ENCODE measurements around the gene SAMD7.
A peak's percentile ranks its signal among the peaks of the same experiment; 100 is the strongest.

SAMD7 gene, protein sequence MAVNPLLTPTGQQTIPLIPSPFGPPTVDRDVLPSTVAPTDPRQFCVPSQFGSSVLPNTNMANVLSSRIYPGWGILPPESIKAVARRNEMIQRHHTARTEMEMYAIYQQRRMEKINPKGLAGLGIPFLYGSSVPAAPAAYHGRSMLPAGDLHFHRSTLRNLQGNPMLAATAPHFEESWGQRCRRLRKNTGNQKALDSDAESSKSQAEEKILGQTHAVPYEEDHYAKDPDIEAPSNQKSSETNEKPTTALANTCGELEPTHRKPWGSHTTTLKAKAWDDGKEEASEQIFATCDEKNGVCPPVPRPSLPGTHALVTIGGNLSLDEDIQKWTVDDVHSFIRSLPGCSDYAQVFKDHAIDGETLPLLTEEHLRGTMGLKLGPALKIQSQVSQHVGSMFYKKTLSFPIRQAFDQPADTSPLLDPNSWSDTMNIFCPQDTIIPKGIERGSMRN

DNA sequence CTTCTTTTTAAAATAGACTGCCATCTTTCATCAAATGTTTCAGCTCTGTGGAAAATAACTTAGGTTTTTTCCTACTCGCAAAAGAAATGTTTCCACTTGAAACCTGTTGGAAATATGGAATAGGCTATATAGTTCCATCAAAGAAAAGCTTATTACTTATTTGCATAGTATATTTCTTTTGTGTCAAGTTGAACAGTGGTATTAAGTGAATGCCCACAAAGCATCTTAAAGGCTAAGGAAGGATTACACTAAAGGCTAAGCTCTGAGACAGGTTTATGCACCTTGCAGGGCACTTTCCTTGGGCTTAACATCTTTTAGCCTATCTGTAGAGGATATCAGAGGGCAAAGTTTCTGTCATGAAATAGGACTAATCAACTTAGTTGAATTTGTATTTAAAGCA, at the start of gene SAMD7:
TSS of gene SAMD7 (plus strand) at position 301 of the 400 bp plus-strand sequence. CDS start 7,927 bp downstream, outside the sequence.
- DNase-seq: no peak

DNA sequence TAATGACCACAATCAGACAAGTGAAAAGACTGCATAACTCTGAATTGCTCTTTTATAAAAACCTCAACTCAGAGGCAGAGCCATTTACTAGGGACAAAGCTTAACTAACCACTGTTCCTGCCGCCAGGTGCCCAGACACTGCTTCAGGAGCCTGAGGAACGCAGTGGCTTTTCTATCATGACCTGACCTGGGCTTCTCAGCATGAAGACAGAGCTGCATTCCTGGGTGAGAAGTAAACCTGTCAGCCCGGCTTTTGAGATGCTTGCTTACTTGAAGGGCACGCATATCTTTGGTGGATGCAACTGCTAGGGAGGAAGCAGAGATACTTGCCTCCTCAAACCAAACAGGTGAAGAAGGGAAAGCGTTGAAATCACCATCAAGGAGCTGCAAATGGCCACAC, 49.5 kb upstream of the SAMD7 start:
- DNase-seq: no peak

DNA sequence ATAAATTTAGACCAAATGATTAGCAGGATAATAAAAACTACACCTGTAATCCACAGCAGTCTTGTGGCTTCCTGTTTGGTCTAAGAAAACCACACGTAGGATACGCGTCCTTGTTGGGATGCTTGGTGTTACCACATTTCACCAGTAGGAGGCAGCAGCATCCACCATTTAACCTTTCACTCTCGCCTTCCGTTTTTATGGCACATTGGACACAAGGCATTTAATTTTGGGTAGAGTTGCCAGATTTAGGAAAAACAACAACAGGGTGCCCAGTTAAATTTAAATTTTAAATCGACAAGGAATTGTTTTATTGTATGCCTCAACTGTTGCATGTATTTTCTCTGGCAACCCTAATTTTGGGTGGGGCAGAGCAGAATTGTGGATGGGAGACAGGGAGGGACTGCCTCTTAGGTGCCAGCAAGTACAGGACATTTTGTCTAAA, 47.9 kb upstream of the SAMD7 start:
- DNase-seq: peak; percentile 20

DNA sequence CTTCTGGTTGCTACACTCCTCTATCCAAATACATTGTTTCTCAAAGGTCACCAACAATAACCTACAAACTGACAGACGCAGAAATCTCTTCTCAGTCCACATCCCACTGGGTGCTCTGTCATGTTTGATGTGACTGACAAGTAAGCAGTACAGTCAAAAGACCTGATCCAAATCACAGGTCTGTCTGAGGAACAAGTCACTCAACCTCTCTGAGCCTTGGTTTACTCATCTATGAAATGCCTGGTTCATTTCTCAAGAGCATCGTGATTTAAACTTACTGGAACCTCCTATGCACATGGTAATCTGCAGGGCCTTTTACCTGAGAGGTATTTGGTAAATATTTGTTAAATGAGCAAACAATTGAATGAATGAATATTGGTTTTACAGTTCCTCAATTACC, 47.1 kb upstream of the SAMD7 start:
- DNase-seq: no peak

DNA sequence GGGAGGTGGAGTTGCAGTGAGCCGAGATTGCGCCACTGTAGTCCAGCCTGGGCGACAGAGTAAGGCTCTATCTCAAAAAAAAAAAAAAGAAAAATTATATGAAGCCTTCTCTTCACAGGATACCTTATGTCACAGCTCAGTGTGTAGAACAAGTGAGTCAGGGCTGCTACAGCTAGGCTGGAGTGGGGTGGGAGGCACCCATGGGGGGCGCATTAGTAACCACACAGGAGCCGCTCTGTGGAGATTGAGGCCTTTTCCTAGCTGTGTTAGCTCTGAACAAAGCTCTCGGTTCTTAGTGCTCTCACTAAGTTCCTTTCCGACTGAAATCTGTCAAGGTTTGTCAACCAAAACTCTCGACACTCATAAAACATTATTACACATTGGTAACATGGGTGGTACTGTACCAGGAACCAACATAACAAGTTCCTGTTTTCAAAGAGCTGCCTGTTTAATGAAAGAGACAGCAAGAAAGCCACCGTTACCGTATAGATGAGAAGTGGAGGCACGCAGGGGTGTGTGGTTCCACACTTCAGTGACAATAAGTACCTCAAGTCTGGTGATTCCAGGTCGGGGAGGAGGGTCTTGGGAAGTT, 46.1 kb upstream of the SAMD7 start:
- DNase-seq: peak; percentile 34

DNA sequence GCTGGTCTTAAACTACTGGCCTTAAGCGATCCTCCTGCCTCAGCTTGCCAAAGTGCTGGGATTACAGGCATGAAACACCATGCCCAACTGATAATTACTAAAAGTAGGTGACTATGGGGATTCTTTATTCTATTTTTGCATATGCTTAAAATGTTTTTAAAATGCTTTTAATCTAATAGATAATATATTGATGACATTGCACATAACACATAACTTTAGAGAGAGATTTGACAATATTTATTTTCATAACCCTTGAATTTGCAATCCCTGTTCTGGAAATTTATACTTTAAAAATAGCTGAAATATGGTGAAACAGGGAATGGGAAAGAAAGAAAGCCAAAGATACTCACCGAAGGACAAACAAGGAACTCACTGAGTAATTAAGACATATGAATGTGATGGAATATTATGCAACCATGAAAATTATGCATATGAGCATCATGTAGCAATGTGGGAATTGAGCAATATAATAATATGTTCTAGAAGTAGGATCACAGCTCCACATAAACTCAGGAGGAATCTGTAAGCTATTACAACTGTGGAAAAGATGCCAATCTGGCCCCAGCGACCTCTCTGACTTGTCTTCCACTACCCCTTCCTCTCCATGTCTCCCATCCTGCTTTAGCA, 43.7 kb upstream of the SAMD7 start:
- DNase-seq: no peak

DNA sequence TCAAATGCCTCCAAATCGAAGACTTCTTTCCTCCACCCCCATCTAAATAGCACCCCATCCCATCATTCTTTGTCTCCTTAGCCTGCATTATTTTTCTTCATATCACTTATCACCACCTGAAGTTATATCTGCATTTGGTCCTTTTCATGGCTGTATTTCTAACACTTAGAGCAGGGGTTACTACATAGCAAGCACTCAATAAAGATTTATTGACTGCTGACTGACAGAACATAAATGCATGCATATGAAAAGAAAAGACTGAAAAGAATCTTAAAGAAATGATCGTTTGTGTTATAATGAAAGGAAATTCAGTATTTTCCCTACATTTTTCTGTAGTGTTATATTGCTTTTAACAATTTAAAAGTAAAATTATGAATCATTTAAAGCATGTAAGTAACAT, 43.0 kb upstream of the SAMD7 start:
- DNase-seq: no peak

DNA sequence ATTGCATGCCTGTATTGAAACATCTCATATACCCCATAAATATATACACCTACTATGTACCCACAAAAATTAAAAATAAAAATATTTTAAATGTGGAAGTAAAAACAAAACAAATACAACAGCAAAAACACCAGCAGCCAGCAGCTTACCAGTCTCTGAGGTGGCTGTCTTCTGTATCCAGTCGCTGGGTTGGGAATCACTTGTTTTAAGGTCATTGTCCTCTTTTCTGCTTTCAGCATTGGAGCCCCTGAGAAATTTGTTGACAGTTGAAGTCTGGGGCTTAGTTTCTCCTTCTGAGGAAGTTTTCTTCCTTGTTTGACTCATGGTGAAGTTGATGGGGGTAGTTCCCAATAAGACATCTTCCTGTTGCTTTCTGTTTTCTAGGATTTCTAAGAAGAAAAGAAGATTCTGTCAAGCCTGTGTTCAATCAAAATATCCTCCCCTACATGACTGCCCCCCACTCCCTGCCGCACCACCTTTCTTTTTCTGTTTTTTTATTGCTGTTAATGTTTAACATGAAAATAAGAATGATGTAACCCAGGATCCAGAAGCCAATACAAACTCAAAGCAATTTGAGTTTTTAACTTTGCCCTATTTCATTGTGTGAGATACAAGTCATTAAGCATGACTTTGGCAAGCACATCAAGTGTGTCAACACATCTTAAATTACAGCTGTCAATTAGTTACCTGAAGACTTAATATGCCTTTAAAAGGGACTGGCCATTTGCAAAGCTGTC, 41.7 kb upstream of the SAMD7 start, which contains the start of gene LRRC31:
TSS of gene LRRC31 (minus strand) at position 452 of the 737 bp plus-strand sequence. CDS start at position 324, 128 bp downstream.
- DNase-seq: peak; percentile 73

DNA sequence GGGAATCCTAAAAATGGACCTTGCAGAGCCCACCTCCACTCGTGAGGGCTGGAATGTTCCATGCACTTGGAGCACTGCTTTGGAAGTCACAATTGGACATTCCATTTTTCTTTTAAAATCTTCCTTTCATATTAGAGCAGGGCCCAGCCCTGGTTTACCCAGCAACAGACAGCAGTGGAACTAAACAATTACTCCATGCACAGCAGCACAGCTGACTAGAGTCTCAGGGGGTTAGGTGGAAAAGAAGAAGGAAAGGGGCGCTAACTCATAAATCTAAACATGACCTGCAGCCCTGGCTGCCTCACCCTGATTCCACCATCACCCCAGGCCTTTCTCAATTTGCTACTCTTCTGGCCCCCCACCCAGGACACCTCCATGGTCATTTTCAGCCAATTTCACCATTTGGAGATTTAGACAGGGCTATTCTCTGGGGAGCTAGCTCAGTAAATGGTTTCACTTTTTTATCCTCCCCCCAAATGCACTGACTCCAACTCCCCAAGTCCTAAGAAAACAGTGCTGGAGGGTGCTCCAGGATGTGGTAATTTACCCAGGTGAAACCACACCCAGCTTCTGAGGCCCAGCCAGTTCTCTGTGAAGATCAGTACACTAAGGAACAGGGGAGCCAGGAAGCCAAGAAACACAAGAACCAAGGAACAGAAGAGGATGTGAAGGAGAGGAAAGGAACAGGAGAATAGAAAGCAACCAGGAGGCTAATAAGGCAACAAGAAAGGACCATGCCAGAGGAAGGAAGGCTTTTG, 40.1 kb upstream of the SAMD7 start:
- DNase-seq: no peak

DNA sequence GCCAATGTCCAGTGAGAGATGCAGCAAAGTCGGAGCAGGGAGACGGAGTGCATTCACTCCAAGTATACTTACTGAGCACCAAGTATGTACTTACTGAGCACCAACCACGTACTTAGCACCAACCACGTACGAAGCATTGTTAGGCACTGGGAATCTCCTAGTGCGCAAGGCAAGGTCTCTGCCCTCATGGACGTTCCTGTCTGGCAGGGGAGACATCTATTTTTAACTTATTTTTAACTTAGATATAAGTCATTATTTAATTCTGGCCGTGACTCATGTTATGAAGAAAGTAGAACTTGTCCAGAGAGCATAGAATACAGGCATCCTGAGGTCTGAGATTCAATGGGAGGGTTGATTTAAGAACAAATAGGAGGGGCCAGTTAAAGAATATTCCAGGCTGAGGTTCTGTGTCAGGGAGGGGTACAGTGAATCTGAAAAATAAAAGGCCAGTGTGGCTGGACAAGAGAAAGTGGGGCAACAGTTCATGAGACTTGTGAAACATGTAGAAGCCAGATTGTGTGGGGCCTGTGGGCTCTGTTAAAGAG, 32.3 kb upstream of the SAMD7 start:
- no peak for DNase-seq

DNA sequence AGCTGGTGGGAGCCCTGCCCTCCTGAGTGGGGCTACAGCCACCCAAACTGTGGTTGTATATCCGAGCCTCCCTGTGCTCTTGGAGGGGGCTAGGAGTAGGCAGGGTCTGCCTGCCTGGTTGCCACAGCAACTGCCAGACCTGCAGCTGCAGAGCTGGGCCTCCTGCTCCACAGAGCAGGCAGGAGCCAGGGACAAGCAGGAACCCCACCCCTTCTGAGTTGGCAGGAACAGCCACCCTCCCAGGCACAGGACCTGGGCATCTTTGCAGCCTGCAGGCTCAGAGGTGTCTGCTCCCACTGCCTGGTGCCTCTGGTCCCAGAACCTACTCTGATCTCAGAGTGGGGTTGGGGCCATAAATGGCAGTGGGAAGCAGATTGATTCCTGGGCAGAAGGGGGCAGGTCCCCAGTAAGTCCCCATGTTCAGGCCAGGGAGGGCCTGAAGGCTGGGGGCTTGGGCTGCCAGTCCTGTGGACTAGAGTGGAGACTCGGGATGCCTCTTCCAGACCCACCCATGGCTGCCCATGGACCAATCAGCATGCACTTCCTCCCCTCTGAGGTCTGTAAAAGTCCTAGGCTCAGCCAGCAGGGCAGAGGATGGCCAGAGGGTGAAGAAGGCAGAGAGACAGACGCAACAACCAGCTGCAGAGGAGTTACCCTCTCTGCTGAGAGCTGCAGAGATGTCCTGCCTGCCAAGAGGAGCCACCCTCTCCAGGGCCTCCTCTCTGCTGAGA, 31.4 kb upstream of the SAMD7 start:
- DNase-seq: no peak

DNA sequence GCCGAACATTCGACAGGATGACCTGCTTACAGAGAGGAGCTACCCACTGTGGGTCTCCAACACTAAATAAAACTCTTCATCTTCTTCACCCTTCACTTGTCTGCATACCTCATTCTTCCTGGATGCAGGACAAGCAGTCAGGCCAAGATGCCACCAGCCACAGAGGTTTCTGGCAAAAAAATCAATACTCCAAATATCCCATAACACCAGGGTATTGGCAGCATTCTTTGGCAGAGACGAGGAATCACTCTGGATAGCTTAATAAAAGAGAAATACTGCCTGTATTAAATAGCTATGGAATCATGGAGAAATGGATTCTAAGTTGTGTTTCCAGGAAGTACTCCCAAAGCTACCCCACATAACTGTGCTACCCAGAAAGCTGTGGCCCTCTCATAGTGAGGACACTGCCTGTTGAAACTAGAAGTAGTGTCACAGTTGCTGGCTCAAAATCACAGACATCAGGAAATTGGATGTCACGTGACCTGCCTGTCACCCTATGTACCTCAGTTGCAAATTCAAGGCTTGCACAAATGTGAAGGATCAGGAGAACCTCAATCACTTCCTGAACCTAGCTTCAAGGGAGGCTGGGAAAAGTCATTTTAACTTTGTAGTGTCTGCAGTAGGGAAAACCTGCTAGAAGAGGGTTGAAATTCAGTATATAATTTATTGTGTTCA, 30.7 kb upstream of the SAMD7 start:
- DNase-seq: no peak

DNA sequence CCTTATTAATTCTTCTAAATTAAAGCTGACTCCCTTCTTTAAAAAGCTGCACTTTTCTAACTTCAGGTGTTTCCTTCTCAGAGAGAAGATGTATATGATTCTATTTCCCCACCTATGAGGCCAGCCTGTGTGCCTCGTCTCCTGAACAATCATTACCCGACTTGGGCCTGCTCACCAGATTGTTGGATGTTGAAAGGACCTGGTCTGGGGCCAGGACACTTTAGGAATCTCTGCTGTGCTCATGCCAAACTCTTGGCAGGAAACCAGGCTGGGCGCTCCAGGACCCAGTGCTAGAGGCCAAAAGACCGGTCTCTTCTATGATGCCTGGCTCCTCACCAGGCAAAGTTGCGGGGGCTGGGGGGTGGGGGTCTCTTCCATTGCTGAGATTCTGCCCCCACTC, 24.7 kb upstream of the SAMD7 start:
- no peak for DNase-seq

DNA sequence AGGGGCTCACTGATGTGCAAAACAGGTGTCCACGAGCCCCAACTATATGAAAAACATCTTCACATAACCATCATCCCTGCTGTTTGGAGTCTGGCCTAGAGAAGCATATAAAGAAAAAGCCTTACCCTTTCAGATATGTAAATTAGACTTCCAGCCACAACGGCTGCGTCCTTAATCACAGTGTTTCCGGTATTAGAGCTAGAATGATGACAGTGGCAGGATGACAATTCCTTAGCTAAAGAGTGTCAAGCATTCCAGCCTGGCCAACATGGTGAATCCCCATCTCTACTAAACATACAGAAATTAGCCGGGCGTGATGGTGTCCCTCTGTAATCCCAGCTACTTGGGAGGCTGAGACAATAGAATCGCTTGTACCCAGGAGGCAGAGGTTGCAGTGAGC, 19.5 kb upstream of the SAMD7 start:
- no peak for DNase-seq

DNA sequence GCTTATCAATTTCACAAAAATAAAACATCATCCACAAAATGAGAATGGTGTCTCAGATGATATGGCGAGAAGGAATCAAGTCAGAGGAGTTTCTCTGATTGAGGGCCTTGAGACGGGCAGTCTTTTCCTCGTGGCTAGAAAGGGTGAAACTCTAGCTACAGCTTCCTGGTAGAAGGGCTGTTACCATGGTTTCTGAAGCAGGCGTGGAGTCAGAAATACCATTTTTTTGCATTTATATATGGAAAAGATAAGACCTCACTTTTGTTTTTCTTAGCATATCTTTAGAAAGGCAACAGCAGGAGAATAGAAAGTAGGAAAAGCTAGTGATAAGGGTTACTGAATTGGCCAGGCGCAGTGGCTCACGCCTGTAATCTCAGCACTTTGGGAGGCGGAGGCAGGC, 17.3 kb upstream of the SAMD7 start:
- DNase-seq: no peak

DNA sequence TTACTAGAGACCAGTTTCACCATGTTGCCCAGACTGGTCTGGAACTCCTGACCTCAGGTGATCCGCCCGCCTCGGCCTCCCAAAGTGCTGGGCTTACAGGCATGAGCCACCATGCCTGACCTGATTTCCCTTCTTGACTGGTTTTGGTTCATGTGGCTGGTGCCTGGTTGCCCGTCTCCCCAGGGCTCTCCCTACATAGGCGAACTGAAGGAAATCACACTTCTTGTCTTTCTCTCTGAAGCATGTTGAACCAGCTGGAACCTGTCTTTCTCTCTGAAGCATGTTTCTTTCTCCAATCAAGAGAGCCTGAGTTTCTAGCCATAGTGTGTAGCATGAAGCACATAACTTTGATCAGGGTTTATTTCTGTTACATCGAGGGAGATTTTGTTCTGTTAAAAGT, 16.3 kb upstream of the SAMD7 start:
- no peak for DNase-seq

DNA sequence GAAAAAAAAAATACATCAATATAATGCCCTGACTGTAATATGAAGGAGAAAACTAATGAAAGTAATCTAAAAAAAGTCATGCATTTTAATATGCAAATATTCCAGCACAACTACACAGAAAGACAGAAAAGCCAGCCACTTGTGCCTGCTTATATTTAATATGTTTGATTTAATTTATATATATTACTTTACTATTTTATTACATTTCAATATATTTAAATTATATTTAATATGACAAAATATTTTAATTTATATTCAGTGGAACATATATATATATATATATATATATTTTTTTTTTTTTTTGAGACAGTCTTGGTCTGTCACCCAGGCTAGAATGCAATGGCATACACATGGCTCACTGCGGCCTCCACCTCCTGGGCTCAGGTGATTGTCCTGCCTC, 14.1 kb upstream of the SAMD7 start:
- no peak for DNase-seq

DNA sequence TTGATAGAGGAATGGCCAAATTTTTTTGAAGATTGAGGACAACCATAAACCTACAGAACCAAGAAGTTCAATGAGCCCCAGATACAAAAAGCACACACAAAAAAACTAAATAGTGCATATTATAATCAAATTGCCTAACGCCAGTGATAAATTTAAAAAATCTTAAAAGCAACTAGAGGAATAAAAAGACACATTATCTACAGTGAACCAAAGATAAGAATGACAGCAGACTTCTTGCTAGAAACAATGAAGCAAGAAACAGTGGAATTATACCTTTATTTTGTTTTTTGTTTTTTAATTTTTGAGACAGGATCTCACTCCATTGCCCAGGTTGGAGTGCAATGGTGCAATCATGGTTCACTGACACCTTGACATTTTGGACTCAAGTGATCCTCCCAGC, 9.9 kb upstream of the SAMD7 start:
- peak; percentile 3 for DNase-seq

DNA sequence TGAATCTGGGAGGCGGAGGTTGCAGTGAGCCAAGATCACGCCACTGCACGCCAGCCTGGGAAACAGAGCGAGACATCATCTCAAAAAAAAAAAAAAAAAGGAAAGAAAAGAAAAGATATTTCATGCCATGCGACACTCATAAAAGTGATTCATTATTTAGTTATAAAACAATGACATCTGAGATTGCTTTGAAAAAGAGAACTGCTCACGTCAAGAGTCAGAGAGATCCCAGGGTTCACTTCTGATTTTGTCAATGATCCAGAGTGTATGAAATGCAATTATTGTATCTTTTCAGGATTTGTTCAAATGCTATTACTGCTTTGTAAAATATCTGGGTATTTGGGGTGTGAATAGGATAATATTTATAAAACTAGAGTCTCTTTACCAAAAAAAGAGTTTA, 6.0 kb upstream of the SAMD7 start:
- no peak for DNase-seq

DNA sequence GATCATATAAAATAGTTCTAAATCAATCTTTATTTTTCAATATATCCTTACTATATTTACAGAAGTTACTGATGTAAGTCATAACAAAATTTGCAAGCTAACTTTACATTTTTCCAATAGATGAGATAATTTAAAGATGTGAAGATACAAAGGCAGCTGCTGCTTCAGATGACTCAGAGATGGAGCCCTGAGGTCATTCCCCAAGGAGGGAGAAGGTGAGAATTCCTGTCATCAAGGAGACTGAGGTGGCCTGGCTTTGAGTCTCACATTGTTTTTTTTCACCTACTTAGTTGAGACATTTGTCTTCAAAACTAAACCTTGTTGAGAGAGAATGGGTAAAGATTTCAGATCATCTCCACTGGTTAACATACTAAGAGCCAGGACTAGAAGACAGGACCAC, 3.9 kb upstream of the SAMD7 start:
- no peak for DNase-seq

DNA sequence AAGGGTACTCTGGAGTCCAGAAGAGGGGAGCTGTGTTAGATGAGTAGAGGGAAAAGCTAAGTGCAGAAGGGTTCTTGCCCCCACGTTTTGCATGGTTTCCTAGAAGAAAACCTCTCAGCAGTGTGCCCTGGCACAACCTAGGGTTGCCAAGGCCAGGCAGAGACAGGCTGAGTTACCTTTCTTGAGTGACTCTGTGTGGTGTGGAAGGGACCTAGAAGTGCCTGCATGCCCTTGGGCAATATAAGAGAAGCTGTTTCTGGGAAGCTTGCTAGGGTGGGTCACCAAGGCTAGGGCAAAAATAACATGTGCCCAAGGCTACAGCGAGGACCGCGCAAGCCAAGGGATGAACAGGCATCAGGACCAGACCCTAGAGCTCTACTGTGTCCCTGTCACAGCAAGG, 3.4 kb upstream of the SAMD7 start:
- no peak for DNase-seq
